Hematopoietic multipotent progenitor cell treated with erythropoietin and hydrocortisone succinate and interleukin-3 and kit ligand, for 17 days (in vitro differentiated cells): ENCODE results near the gene SELENOV.

Source experiments
- DNase-seq: peaks from one replicate; pipeline ENCODE4 v3.0.0-alpha.2; 2015; ENCODE audit warnings: low spot score

Gene SELENOV

DNA sequence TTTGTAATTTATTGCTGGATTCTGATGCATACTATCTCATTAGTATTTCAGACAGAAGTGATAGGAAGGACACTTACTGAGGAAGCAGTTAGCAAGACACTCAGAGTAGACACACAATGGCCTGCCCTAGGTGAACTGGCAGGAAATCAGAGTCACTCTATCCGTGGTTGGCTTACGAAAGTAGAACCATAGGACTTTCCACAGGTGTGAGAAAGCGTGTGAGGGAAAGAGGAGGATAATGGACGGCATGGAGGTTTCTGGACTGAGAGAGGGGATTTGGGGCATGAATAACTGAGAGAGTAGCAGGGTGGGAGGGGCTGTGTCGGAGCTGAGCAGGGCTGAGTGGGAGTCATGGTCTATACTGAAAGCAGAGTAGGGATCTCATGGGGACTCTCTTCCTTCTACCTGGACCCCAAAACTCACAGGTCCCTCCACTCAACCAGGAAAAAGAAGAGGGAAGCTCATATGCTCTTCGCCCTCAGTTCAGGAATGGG is 43.7 kb downstream of the SELENOV start:
- no peak for DNase-seq

DNA sequence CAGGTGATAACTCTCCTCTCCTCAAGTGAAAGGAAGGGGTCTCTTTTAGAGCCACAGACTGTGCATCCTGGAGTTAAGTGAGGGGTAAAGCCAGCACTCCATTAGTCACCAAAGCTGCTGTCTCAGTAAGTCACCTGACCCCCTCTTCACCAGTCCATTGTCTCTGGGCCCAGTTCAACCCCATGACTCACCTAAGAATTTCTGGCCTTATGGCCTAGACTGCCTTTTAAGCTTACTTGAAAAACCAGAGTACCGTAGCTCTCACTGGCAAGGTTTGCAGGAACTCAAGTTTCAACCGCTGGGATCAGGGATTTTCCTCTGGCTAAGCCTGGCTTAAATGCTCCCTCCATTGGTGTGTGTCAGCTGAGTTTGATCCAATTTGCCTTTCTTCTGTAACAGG is 48.5 kb downstream of the SELENOV start:
- no peak for DNase-seq

DNA sequence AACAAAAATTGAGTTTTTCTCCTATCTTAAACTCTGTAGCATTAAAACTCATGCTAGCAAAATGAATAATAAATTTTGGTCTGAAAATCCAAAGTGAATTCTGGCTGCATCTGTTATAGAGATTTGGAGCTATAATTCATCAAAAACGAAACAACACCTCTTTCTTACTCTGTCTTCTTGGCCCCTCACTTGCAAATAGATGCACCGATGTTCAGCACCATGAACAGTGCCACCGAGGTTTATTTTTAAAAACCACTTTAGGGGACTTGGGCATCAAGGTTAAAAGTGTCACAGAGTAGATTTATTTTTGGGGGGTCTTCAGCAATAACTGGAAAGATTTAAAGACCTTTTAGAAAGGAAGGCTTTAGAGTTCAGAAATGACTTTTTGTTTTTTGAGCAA is 51.1 kb downstream of the SELENOV start:
- no peak for DNase-seq

DNA sequence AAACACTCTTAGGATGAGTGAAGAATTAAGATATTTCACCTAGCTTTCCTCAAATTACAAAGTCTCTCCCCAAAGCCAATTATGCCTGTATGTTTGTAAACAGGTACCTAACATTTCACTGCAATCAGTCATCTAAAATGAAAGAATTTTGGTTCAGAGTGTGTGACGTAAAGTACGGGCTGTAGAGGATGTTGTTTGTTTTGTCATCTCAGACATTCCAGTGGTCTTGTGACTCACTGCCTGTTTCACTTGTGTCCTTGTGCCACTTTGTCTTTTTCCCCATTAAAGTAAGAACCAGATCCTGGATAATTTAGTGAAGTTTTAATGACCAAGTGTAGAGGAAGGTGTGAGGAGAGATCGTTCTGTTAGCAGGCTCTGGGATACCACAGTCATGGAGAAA is 53.7 kb downstream of the SELENOV start:
- DNase-seq, result no peak
